T-helper 1 cell (primary cell): ENCODE measurements around the gene TMEM145.
"Not testable (repeated sequence)": the region's sequence is repeated elsewhere in the genome, so short reads cannot be mapped to it uniquely, and the experiment has no call there.

Experiments used
- DNase-seq, 5 donors: peaks; one replicate each; pipeline ENCODE4 v3.0.0-alpha.2; 2012 to 2020

The TMEM145 gene

GRCh38 chr19:42339126-42339860 lies 26.2 kb downstream of the TMEM145 start:
- not testable (repeated sequence) for DNase-seq

- not testable (repeated sequence) for DNase-seq
These were observed 26.8 kb downstream of the TMEM145 start for GRCh38 chr19:42339922-42340321.

GRCh38 chr19:42343344-42344110 lies 30.4 kb downstream of the TMEM145 start:
- no peak for DNase-seq

GRCh38 chr19:42344336-42344893 lies 31.3 kb downstream of the TMEM145 start:
- DNase-seq, result no peak

GRCh38 chr19:42345191-42345812 lies 32.2 kb downstream of the TMEM145 start:
- DNase-seq, result no peak

GRCh38 chr19:42348211-42348610 lies 35.1 kb downstream of the TMEM145 start:
- DNase-seq, result no peak

- no peak for DNase-seq
These were observed 36.4 kb downstream of the TMEM145 start for GRCh38 chr19:42349378-42350107.

GRCh38 chr19:42350417-42350816 lies 37.3 kb downstream of the TMEM145 start:
- DNase-seq, result no peak

GRCh38 chr19:42351079-42351735 lies 38.1 kb downstream of the TMEM145 start:
- no peak for DNase-seq

- no peak for DNase-seq
These were observed 39.5 kb downstream of the TMEM145 start for GRCh38 chr19:42352301-42353259.

GRCh38 chr19:42353341-42354015 lies 40.4 kb downstream of the TMEM145 start:
- DNase-seq, result no peak

- no peak for DNase-seq
These were observed 42.8 kb downstream of the TMEM145 start for GRCh38 chr19:42355896-42356295.

- DNase-seq, result no peak
These were observed 43.6 kb downstream of the TMEM145 start for GRCh38 chr19:42356686-42357085.

- no peak for DNase-seq
These were observed 44.2 kb downstream of the TMEM145 start for GRCh38 chr19:42357290-42357689.

- DNase-seq, result no peak
These were observed 47.9 kb downstream of the TMEM145 start for GRCh38 chr19:42360787-42361544.

GRCh38 chr19:42361545-42361910 lies 48.4 kb downstream of the TMEM145 start:
- no peak for DNase-seq

GRCh38 chr19:42362342-42362741 lies 49.2 kb downstream of the TMEM145 start:
- no peak for DNase-seq

- no peak for DNase-seq
These were observed 49.9 kb downstream of the TMEM145 start for GRCh38 chr19:42362891-42363440.
